SK-N-SH treated with all-trans-retinoic acid at 6 μM for 48 hours (cell line): Measurements from ENCODE around the gene FPGS.

Experiments used
- ATAC-seq: fragments of 200-7000 bp; cut with Tn5 transposase; 3 replicates; pipeline ENCODE4 v1.9.1; 2020; ENCODE audit warnings: mild to moderate bottlenecking, moderate library complexity
- ARNTL ChIP-seq: fragments of 450-650 bp; formaldehyde crosslinking; IDR thresholded peaks from 2 replicates; pipeline ENCODE4 v1.5.0; 2020; ENCODE audit warnings: low read depth, mild to moderate bottlenecking, moderate library complexity, borderline replicate concordance
- BACH2 ChIP-seq: fragments of 250-450 bp; sonication (Bioruptor Pico); IDR thresholded peaks from 2 replicates; pipeline ENCODE4 v1.9.0; 2021; ENCODE audit warnings: mild to moderate bottlenecking, borderline replicate concordance
- CREB5 ChIP-seq: fragments of 250-450 bp; sonication (Bioruptor Pico); IDR thresholded peaks from 2 replicates; pipeline ENCODE4 v1.5.1; 2020; ENCODE audit warnings: low read depth, mild to moderate bottlenecking, moderate library complexity
- CSRNP3 ChIP-seq: fragments of 250-450 bp; sonication (Bioruptor Pico); IDR thresholded peaks from 2 replicates; pipeline ENCODE4 v1.5.1; 2021; ENCODE audit warnings: mild to moderate bottlenecking, moderate library complexity
- ESRRG ChIP-seq: fragments of 250-450 bp; sonication (Bioruptor Pico); IDR thresholded peaks from 2 replicates; pipeline ENCODE4 v1.6.1; 2021; ENCODE audit warnings: mild to moderate bottlenecking
- GLIS3 ChIP-seq: fragments of 250-450 bp; sonication (Bioruptor Pico); IDR thresholded peaks from 2 replicates; pipeline ENCODE4 v1.5.0; 2020; ENCODE audit warnings: mild to moderate bottlenecking, moderate library complexity
- ISL1 ChIP-seq: fragments of 250-450 bp; sonication (Bioruptor Pico); IDR thresholded peaks from 2 replicates; pipeline ENCODE4 v2.1.2; 2022; ENCODE audit warnings: mild to moderate bottlenecking, moderate library complexity
- OSR1 ChIP-seq: fragments of 250-450 bp; sonication (Bioruptor Pico); IDR thresholded peaks from 2 replicates; pipeline ENCODE4 v1.8.0; 2022; ENCODE audit warnings: moderate library complexity, mild to moderate bottlenecking, inconsistent platforms
- POU6F1 ChIP-seq: fragments of 250-450 bp; sonication (Bioruptor Pico); IDR thresholded peaks from 2 replicates; pipeline ENCODE4 v1.8.0; 2021; ENCODE audit warnings: low read depth, mild to moderate bottlenecking, moderate library complexity, borderline replicate concordance
- PPARA ChIP-seq: fragments of 250-450 bp; sonication (Bioruptor Pico); IDR thresholded peaks from 2 replicates; pipeline ENCODE4 v1.5.0; 2020; ENCODE audit warnings: mild to moderate bottlenecking, borderline replicate concordance
- RARB ChIP-seq: fragments of 250-450 bp; sonication (Bioruptor Pico); IDR thresholded peaks from 2 replicates; pipeline ENCODE4 v1.8.0; 2021; ENCODE audit warnings: mild to moderate bottlenecking, moderate library complexity
- SNAI2 ChIP-seq: fragments of 250-450 bp; sonication (Bioruptor Pico); IDR thresholded peaks from 2 replicates; pipeline ENCODE4 v1.5.0; 2020; ENCODE audit warnings: mild to moderate bottlenecking, moderate library complexity
- TOX ChIP-seq: fragments of 250-450 bp; sonication (Bioruptor Pico); IDR thresholded peaks from 2 replicates; pipeline ENCODE4 v1.8.0; 2021; ENCODE audit warnings: mild to moderate bottlenecking, moderate library complexity, borderline replicate concordance
- ZC3H10 ChIP-seq: fragments of 250-450 bp; sonication (Bioruptor Pico); IDR thresholded peaks from 2 replicates; pipeline ENCODE4 v1.5.1; 2021; ENCODE audit warnings: mild to moderate bottlenecking, moderate library complexity
- ZFP3 ChIP-seq: fragments of 250-450 bp; sonication (Bioruptor Pico); IDR thresholded peaks from 2 replicates; pipeline ENCODE4 v1.5.0; 2020; ENCODE audit warnings: mild to moderate bottlenecking, moderate library complexity
- ZFP30 ChIP-seq: fragments of 450-650 bp; formaldehyde crosslinking; IDR thresholded peaks from 2 replicates; pipeline ENCODE4 v1.5.0; 2022; ENCODE audit warnings: mild to moderate bottlenecking, moderate library complexity
- ZNF565 ChIP-seq: fragments of 450-650 bp; formaldehyde crosslinking; conservative IDR thresholded peaks from 2 replicates; pipeline ENCODE4 v1.5.0; 2020; ENCODE audit warnings: low read depth, mild to moderate bottlenecking, moderate library complexity
- ZNF70 ChIP-seq: fragments of 450-650 bp; formaldehyde crosslinking; IDR thresholded peaks from 2 replicates; pipeline ENCODE4 v1.5.0; 2020; ENCODE audit warnings: mild to moderate bottlenecking, moderate library complexity
- ZNF8 ChIP-seq: fragments of 450-650 bp; formaldehyde crosslinking; IDR thresholded peaks from 2 replicates; pipeline ENCODE4 v1.5.0; 2020; ENCODE audit warnings: mild to moderate bottlenecking, moderate library complexity
- TF ChIP-seq, protein P1 (sequence below): fragments of 250-450 bp; sonication (Bioruptor Pico); IDR thresholded peaks from 2 replicates; pipeline ENCODE4 v1.5.0; 2020; ENCODE audit warnings: mild to moderate bottlenecking, moderate library complexity
- TF ChIP-seq, protein P2 (sequence below): fragments of 250-450 bp; sonication (Bioruptor Pico); IDR thresholded peaks from 2 replicates; pipeline ENCODE4 v1.8.0; 2020; ENCODE audit warnings: mild to moderate bottlenecking, moderate library complexity, borderline replicate concordance

Gene FPGS

DNA sequence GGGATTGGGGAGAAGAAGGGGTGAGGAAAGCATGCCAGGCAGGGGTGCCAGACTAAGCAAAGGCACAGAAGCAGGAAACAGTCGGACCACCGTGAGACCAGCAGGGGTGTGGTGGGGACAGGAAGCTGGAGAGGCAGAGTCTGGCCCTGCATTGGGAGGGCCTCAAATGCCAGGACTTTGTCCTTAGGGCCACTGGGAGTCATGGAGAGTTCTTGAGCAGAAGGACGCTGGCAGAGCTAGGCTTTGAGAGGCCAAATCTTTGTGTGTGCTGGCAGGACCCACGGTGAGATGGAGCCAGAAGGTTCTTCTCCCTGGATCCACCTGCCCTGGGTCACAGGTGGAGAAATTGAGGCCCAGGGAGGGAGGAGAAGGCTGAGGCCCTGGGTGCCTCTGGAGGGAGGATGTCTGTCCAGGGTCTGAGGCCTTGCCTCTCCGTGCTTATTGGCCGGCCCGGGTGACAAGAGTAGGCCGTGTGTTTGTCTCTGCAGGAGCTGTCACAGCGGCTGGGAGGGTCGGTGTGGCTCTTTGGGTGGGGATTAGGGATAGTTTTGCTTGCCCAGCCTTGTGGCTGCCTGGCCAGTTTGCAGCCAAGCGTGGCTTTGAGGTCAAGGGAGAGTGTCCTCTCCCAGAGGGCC lies 53.5 kb downstream of the FPGS start:
- ATAC-seq, result no peak
- no peak for TF ChIP-seq PPARA (CRISPR knock-in tag)
- no peak for TF ChIP-seq TOX (CRISPR knock-in tag)
- TF ChIP-seq, protein P1, sequence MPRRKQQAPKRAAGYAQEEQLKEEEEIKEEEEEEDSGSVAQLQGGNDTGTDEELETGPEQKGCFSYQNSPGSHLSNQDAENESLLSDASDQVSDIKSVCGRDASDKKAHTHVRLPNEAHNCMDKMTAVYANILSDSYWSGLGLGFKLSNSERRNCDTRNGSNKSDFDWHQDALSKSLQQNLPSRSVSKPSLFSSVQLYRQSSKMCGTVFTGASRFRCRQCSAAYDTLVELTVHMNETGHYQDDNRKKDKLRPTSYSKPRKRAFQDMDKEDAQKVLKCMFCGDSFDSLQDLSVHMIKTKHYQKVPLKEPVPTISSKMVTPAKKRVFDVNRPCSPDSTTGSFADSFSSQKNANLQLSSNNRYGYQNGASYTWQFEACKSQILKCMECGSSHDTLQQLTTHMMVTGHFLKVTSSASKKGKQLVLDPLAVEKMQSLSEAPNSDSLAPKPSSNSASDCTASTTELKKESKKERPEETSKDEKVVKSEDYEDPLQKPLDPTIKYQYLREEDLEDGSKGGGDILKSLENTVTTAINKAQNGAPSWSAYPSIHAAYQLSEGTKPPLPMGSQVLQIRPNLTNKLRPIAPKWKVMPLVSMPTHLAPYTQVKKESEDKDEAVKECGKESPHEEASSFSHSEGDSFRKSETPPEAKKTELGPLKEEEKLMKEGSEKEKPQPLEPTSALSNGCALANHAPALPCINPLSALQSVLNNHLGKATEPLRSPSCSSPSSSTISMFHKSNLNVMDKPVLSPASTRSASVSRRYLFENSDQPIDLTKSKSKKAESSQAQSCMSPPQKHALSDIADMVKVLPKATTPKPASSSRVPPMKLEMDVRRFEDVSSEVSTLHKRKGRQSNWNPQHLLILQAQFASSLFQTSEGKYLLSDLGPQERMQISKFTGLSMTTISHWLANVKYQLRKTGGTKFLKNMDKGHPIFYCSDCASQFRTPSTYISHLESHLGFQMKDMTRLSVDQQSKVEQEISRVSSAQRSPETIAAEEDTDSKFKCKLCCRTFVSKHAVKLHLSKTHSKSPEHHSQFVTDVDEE (CRISPR knock-in tag), result no peak
- no peak for TF ChIP-seq SNAI2 (CRISPR knock-in tag)
- TF ChIP-seq CSRNP3, result no peak
- no peak for TF ChIP-seq ZNF8 (CRISPR knock-in tag)
- TF ChIP-seq OSR1 (CRISPR knock-in tag), result no peak
- TF ChIP-seq ESRRG (CRISPR knock-in tag), result no peak
- TF ChIP-seq RARB (CRISPR knock-in tag), result no peak
- no peak for TF ChIP-seq GLIS3
- TF ChIP-seq ARNTL (CRISPR knock-in tag), result no peak
- TF ChIP-seq POU6F1 (CRISPR knock-in tag), result no peak
- no peak for TF ChIP-seq ZNF70 (CRISPR knock-in tag)
- no peak for TF ChIP-seq ISL1 (CRISPR knock-in tag)
- no peak for TF ChIP-seq ZFP3 (CRISPR knock-in tag)
- TF ChIP-seq BACH2 (CRISPR knock-in tag), result no peak
- no peak for TF ChIP-seq ZFP30
- no peak for TF ChIP-seq ZNF565 (CRISPR knock-in tag)

DNA sequence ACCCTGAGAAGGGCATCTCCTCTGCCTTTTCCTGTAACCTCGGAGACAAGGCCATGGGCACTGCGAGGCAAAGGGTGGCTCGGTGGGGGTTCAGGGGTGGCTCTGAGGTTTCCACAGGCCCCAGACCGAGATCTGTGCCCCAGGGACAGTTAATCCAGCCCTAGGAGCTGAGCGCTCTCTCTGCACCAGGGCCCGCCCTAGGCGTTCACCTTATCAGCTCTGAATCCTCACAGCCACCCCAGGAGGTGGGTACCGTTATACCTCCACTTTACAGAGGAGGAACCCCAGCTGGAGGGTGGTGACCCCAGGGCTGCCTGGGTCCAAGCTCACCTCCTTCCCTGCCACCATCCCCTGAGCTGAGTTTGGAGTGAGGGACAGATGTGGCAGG lies 54.0 kb downstream of the FPGS start:
- no peak for TF ChIP-seq TOX (CRISPR knock-in tag)
- no peak for TF ChIP-seq RARB (CRISPR knock-in tag)
- TF ChIP-seq CREB5 (CRISPR knock-in tag), result no peak
- no peak for TF ChIP-seq OSR1 (CRISPR knock-in tag)
- TF ChIP-seq ZNF8 (CRISPR knock-in tag), result no peak
- no peak for TF ChIP-seq SNAI2 (CRISPR knock-in tag)
- TF ChIP-seq ZC3H10 (CRISPR knock-in tag), result no peak
- TF ChIP-seq, all 23 proteins: peak for 0
- no peak for ATAC-seq

- no peak for ATAC-seq
- TF ChIP-seq, protein P2, sequence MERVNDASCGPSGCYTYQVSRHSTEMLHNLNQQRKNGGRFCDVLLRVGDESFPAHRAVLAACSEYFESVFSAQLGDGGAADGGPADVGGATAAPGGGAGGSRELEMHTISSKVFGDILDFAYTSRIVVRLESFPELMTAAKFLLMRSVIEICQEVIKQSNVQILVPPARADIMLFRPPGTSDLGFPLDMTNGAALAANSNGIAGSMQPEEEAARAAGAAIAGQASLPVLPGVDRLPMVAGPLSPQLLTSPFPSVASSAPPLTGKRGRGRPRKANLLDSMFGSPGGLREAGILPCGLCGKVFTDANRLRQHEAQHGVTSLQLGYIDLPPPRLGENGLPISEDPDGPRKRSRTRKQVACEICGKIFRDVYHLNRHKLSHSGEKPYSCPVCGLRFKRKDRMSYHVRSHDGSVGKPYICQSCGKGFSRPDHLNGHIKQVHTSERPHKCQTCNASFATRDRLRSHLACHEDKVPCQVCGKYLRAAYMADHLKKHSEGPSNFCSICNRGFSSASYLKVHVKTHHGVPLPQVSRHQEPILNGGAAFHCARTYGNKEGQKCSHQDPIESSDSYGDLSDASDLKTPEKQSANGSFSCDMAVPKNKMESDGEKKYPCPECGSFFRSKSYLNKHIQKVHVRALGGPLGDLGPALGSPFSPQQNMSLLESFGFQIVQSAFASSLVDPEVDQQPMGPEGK (CRISPR knock-in tag), result no peak
- TF ChIP-seq CSRNP3, result no peak
- no peak for TF ChIP-seq OSR1 (CRISPR knock-in tag)
- no peak for TF ChIP-seq ZFP3 (CRISPR knock-in tag)
- no peak for TF ChIP-seq ZC3H10 (CRISPR knock-in tag)
- no peak for TF ChIP-seq ISL1 (CRISPR knock-in tag)
- no peak for TF ChIP-seq ZNF70 (CRISPR knock-in tag)
- TF ChIP-seq ZNF565 (CRISPR knock-in tag), result no peak
- TF ChIP-seq, all 23 proteins: peak for 0
Observed at GRCh38 chr9:127857278-127857677, 54.6 kb downstream of the FPGS start.
